ENCODE results near the gene TOGARAM1. TPM values are rescaled to one million over a fixed set of nuclear protein-coding genes. Genes with fewer than 3 reads are reported as not detected.

TOGARAM1 gene
- total RNA-seq, 1 experiment from 2014 or later: 12.9 TPM

GRCh38 chr14:45065540-45065939 is 103.5 kb downstream of the TOGARAM1 start:
- H3K4me1 ChIP-seq (replicated peaks; ENCODE audit: insufficient read depth): no peaks in the 10 kb centered on the region
- no peak overlapping the region for H3K27ac ChIP-seq
- H2AFZ ChIP-seq: no peak overlapping the region
- no peak overlapping the region for H3K4me2 ChIP-seq
- no peak for TF ChIP-seq CTCF (conservative IDR thresholded peaks at IDR 0.05)
- H3K4me3 ChIP-seq: no peak overlapping the region
- DNase-seq: no peak
- no TSS peak for BruUV-seq (replicated peaks)
- H3K9me2 ChIP-seq (ENCODE audit: insufficient read depth): peaks cover 4% of the 10 kb centered on the region; the same call in 1 of the 2 replicates
- no peaks in the 10 kb centered on the region for H3K79me2 ChIP-seq (ENCODE audit: low read depth)
- H3K27me3 ChIP-seq (ENCODE audit: insufficient read depth, low read depth): no peaks in the 10 kb centered on the region
- POLR2A ChIA-PET (ENCODE audit: unreplicated experiment): interaction anchor here (0.7 kb wide), 1 partner anchor 74 kb away, joined by 3 read pairs; no protein-coding TSS in a partner anchor
- intact Hi-C loops (cut with micrococcal nuclease; ENCODE audit: unreplicated experiment): no loop called here
- no peaks in the 10 kb centered on the region for H3K36me3 ChIP-seq (ENCODE audit: low read depth)
- 0 out of 2 replicates have a peak, but pooled peaks cover 4% of the 10 kb centered on the region for H3F3A ChIP-seq (ENCODE audit: insufficient read depth, low read depth)
- CTCF ChIA-PET: no interaction called here
- no peaks in the 10 kb centered on the region for H4K20me1 ChIP-seq (ENCODE audit: insufficient read depth)
- H3K9me3 ChIP-seq (ENCODE audit: insufficient read depth, low read depth): no peaks in the 10 kb centered on the region

DNA sequence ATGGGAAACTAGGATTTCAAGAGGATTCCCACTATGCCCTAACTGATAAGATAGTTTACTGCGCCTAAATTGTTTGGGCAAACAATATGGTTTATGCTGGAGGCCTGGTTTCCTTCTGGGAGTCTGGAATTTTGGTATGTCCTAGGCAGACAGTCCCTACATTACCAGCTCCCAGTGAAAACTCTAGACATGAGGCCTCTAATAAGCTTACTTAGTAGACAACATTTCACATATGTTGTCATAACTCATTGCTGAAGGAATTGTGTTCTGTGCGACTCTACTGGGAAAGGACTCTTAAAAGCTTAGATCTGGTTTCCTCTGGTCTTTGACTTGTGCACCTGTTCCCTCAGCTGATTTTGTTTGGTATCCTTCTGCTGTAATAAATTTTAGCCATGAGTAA is 104.0 kb downstream of the TOGARAM1 start:
- Histone ChIP-seq H3K27ac (no peak overlapping the region), H3K9me3 (ENCODE audit: insufficient read depth, low read depth) (no peaks in the 10 kb centered on the region), H3F3A (ENCODE audit: insufficient read depth, low read depth) (0 out of 2 replicates have a peak, but pooled peaks cover 4% of the 10 kb centered on the region), H3K4me3 (no peak overlapping the region), H3K36me3 (ENCODE audit: low read depth) (no peaks in the 10 kb centered on the region), H3K79me2 (ENCODE audit: low read depth) (no peaks in the 10 kb centered on the region), H3K9me2 (ENCODE audit: insufficient read depth) (no peaks in the 10 kb centered on the region), H4K20me1 (ENCODE audit: insufficient read depth) (no peaks in the 10 kb centered on the region), H3K4me1 (replicated peaks; ENCODE audit: insufficient read depth) (no peaks in the 10 kb centered on the region), H3K4me2 (no peak overlapping the region), H3K27me3 (ENCODE audit: insufficient read depth, low read depth) (no peaks in the 10 kb centered on the region), H2AFZ (no peak overlapping the region)
- no TSS peak for BruUV-seq (replicated peaks)
- CTCF ChIA-PET: no interaction called here
- intact Hi-C loops (cut with micrococcal nuclease; ENCODE audit: unreplicated experiment): no loop called here
- TF ChIP-seq EZH2 (IDR thresholded peaks at IDR 0.05; ENCODE audit: low read depth) (no peak), CTCF (conservative IDR thresholded peaks at IDR 0.05) (no peak)
- no peak for DNase-seq
- POLR2A ChIA-PET (ENCODE audit: unreplicated experiment): interaction anchor here (0.7 kb wide), 1 partner anchor 73 kb away, joined by 3 read pairs; no protein-coding TSS in a partner anchor

- ChIA-PET POLR2A (ENCODE audit: unreplicated experiment) (interaction anchor here (0.6 to 0.7 kb wide), 2 partner anchors 72 to 1865 kb away, joined by 6 to 17 read pairs; no protein-coding TSS in a partner anchor), CTCF (no interaction called here)
- Histone ChIP-seq H3K4me3 (no peak overlapping the region), H3K4me2 (no peak overlapping the region), H2AFZ (no peak overlapping the region), H4K20me1 (ENCODE audit: insufficient read depth) (no peaks in the 10 kb centered on the region), H3K27ac (no peak overlapping the region), H3F3A (ENCODE audit: insufficient read depth, low read depth) (0 out of 2 replicates have a peak, but pooled peaks cover 4% of the 10 kb centered on the region), H3K9me3 (ENCODE audit: insufficient read depth, low read depth) (no peaks in the 10 kb centered on the region), H3K9me2 (ENCODE audit: insufficient read depth) (no peaks in the 10 kb centered on the region), H3K36me3 (ENCODE audit: low read depth) (no peaks in the 10 kb centered on the region), H3K4me1 (replicated peaks; ENCODE audit: insufficient read depth) (no peaks in the 10 kb centered on the region), H3K79me2 (ENCODE audit: low read depth) (no peaks in the 10 kb centered on the region), H3K27me3 (ENCODE audit: insufficient read depth, low read depth) (no peaks in the 10 kb centered on the region)
- no TSS peak for BruUV-seq (replicated peaks)
- DNase-seq: no peak
- intact Hi-C loops (cut with micrococcal nuclease; ENCODE audit: unreplicated experiment): no loop called here
- TF ChIP-seq EZH2 (IDR thresholded peaks at IDR 0.05; ENCODE audit: low read depth): no peak
- TF ChIP-seq CTCF (conservative IDR thresholded peaks at IDR 0.05): no peak
Observed at GRCh38 chr14:45066667-45067066, 104.7 kb downstream of the TOGARAM1 start.

Measured in PC-9 (cell line).